ENCODE data around the gene PNMA8A. TPM values are rescaled to one million over a fixed set of nuclear protein-coding genes. Genes with fewer than 3 reads are reported as not detected.

PNMA8A gene
- total and polyA plus RNA-seq, 2 experiments from 2014 or later, result 5.5 to 11.2 TPM

GRCh38 chr19:46427518-46428045 is 43.8 kb downstream of the PNMA8A start:
- 83% methylated on average over 12 of the region's 17 CpGs for WGBS (ENCODE audit: low lambda C conversion rate, missing lambda C conversion rate)

GRCh38 chr19:46426506-46427162 is 44.7 kb downstream of the PNMA8A start:
- Histone ChIP-seq H3K27ac (peak overlapping the region; percentile 47), H3K9me2 (replicated peaks; ENCODE audit: insufficient read depth) (no peaks in the 10 kb centered on the region), H3K4me1 (ENCODE audit: insufficient read depth) (peaks cover 4% of the 10 kb centered on the region), H3K36me3 (replicated peaks; ENCODE audit: insufficient read depth, low read depth) (no peaks in the 10 kb centered on the region), H3K79me2 (no peaks in the 10 kb centered on the region), H4K20me1 (ENCODE audit: insufficient read depth, poor library complexity, severe bottlenecking) (no peaks in the 10 kb centered on the region), H3K27me3 (peaks cover 22% of the 10 kb centered on the region), H3K4me2 (peak overlapping the region; percentile 83), H3K9me3 (ENCODE audit: low read depth) (no peaks in the 10 kb centered on the region), H3K4me3 (peak overlapping the region; percentile 16), H2AFZ (peak overlapping the region; percentile 56)
- DNase-seq (ENCODE audit: low spot score), result peak; percentile 94
- WGBS (ENCODE audit: low lambda C conversion rate, missing lambda C conversion rate), result 8% methylated on average over 32 of the region's 32 CpGs
- no peak for TF ChIP-seq CTCF (IDR thresholded peaks at IDR 0.05; ENCODE audit: poor library complexity)
- TF ChIP-seq EZH2phosphoT487 (IDR thresholded peaks at IDR 0.05; ENCODE audit: low read depth, severe bottlenecking, unreplicated experiment), result no peak
- TF ChIP-seq EZH2 (IDR thresholded peaks at IDR 0.05; ENCODE audit: borderline replicate concordance), result no peak

More at GRCh38 chr19:46427518-46428045, 43.8 kb downstream of the PNMA8A start:
- Histone ChIP-seq H3K79me2 (no peaks in the 10 kb centered on the region), H3K27me3 (peaks cover 22% of the 10 kb centered on the region), H3K4me3 (no peak overlapping the region), H3K36me3 (replicated peaks; ENCODE audit: insufficient read depth, low read depth) (no peaks in the 10 kb centered on the region), H3K9me2 (replicated peaks; ENCODE audit: insufficient read depth) (no peaks in the 10 kb centered on the region), H3K4me1 (ENCODE audit: insufficient read depth) (peaks cover 4% of the 10 kb centered on the region), H3K9me3 (ENCODE audit: low read depth) (no peaks in the 10 kb centered on the region), H2AFZ (no peak overlapping the region), H3K27ac (no peak overlapping the region), H4K20me1 (ENCODE audit: insufficient read depth, poor library complexity, severe bottlenecking) (no peaks in the 10 kb centered on the region), H3K4me2 (no peak overlapping the region)
- no peak for DNase-seq (ENCODE audit: low spot score)
- TF ChIP-seq CTCF (IDR thresholded peaks at IDR 0.05; ENCODE audit: poor library complexity) (no peak), EZH2phosphoT487 (IDR thresholded peaks at IDR 0.05; ENCODE audit: low read depth, severe bottlenecking, unreplicated experiment) (no peak), EZH2 (IDR thresholded peaks at IDR 0.05; ENCODE audit: borderline replicate concordance) (no peak)

- TF ChIP-seq EZH2phosphoT487 (IDR thresholded peaks at IDR 0.05; ENCODE audit: low read depth, severe bottlenecking, unreplicated experiment), result no peak
- TF ChIP-seq EZH2 (IDR thresholded peaks at IDR 0.05; ENCODE audit: borderline replicate concordance), result no peak
- TF ChIP-seq CTCF (IDR thresholded peaks at IDR 0.05; ENCODE audit: poor library complexity), result no peak
- peaks cover 4% of the 10 kb centered on the region for H3K4me1 ChIP-seq (ENCODE audit: insufficient read depth)
- peak overlapping the region; percentile 47 for H3K27ac ChIP-seq
- H3K36me3 ChIP-seq (replicated peaks; ENCODE audit: insufficient read depth, low read depth), result no peaks in the 10 kb centered on the region
- no peaks in the 10 kb centered on the region for H3K9me2 ChIP-seq (replicated peaks; ENCODE audit: insufficient read depth)
- no peaks in the 10 kb centered on the region for H3K9me3 ChIP-seq (ENCODE audit: low read depth)
- DNase-seq (ENCODE audit: low spot score), result peak; percentile 62
- H2AFZ ChIP-seq, result peak overlapping the region; percentile 56
- H3K27me3 ChIP-seq, result peaks cover 22% of the 10 kb centered on the region
- H4K20me1 ChIP-seq (ENCODE audit: insufficient read depth, poor library complexity, severe bottlenecking), result no peaks in the 10 kb centered on the region
- H3K4me3 ChIP-seq, result peak overlapping the region; percentile 16
- WGBS (ENCODE audit: low lambda C conversion rate, missing lambda C conversion rate), result 25% methylated on average over 10 of the region's 10 CpGs
- H3K4me2 ChIP-seq, result peak overlapping the region; percentile 83
- no peaks in the 10 kb centered on the region for H3K79me2 ChIP-seq
Observed at GRCh38 chr19:46426035-46426505, 45.3 kb downstream of the PNMA8A start.

Data from hepatocyte (in vitro differentiated cells).